ENCODE measurements around the gene TRAF6.
"Not testable (repeated sequence)": the region's sequence is repeated elsewhere in the genome, so short reads cannot be mapped to it uniquely, and the experiment has no call there.

TRAF6 gene

GRCh38 chr11:36492724-36493304 is 17.3 kb downstream of the TRAF6 start:
- DNase-seq (ENCODE audit: low spot score), result peak; percentile 68

DNA sequence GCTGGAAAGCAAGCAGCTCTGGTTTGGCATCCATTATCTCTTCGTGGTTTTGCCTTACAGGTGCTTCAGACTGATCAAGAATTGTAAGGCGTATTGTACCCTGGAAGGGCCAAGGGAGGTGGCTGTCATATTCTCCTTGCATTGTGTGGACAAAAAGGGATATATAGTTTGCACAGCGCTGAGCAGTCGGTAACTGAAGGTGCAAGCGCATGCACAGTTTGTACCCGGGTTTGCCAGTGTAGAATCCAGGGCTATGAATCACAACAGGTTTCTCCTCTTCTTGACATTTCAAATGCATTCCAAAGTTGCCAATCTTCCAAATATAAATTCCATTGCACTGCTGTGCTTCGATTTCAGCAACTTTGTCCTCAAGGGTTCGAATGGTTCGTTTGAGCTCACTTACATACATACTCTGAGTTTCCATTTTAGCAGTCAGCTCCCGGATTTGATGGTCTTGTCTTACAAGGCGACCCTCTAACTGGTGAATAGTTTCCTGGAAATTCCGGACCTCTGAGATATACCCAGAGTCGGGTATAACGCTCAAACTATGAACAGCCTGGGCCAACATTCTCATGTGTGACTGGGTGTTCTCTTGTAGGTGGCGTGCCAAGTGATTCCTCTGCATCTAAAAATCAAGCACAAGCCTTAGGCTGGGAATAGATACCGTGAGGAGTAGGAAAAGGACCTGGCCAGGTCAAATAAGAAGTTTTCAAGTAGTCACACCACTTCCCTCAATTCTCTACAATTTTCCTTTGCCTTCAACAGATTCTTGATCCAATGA is 19.9 kb downstream of the TRAF6 start:
- DNase-seq (ENCODE audit: low spot score), result no peak

- no peak for DNase-seq (ENCODE audit: low spot score)
Observed at GRCh38 chr11:36488096-36488495, 22.0 kb downstream of the TRAF6 start.

DNA sequence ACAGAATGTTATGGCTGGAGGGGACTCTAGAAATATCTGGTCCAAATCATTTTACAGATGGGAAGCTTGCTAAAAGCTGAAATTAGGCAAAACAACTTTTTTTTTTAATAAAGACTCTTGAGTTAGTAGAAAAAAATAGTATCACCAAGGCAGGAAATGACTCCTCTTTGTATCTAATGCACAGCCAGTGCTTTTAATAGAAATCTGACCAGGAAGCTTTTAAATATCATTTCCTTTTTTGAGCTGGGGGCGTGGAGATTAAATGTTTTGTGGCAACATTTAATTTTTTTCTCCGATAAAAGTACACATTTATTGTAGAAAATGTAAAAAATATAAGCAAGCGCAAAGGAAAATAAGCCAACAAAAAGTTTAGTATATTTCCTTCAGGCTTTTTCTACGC is 22.5 kb downstream of the TRAF6 start:
- DNase-seq (ENCODE audit: low spot score), result no peak

DNA sequence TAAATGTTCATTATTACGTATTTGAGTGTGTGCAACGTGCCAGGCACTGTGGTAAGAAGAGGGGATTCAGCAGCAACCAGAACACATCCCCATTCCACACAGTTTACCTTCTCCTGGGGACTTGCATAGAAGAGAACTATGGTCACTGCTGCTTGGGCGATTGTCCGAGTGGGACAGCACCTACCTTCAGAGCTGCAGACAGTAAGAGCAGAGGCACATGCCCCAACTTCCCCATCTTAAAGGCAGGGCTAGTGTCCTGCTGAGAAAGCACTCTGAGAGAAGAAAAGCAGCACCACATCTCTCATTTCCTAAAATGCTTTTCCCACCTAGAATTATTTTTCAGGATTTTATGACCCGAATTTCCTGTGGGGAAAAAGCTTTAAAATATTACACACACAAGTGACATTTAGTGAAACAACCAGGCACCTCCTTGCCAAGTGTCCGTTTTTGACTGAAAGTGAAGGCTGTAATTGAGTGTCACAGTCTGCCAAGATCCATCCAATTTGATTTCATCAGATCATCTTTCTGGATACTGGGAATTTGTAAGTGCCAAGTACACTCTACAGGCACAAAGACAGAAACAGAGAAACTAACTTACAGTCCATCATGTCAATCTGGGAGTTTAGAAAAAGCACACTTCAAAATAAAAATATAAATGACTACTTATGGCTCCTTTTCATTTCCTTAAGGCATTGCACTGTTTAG is 24.6 kb downstream of the TRAF6 start:
- no peak for DNase-seq (ENCODE audit: low spot score)

GRCh38 chr11:36483042-36483441 is 27.0 kb downstream of the TRAF6 start:
- DNase-seq (ENCODE audit: low spot score), result not testable (repeated sequence)

DNA sequence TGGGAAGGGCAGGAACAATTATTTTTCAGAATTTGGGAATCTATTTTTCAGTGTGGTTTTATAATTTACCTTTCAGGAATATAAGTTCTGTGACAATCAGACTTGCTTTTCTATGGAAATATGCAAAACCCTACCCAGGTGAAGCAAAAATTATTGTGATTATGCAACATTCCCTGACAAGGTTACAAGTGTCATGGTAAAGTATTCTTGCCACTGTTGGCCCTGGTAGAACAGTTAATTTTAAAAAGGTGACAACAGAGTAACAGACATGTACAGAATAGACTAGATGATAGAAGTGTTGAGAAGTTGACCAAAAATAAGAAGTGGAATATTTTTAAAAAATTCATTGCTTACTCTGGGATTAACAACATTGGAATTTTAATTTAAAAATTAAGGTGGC is 29.2 kb downstream of the TRAF6 start:
- DNase-seq (ENCODE audit: low spot score), result no peak

DNA sequence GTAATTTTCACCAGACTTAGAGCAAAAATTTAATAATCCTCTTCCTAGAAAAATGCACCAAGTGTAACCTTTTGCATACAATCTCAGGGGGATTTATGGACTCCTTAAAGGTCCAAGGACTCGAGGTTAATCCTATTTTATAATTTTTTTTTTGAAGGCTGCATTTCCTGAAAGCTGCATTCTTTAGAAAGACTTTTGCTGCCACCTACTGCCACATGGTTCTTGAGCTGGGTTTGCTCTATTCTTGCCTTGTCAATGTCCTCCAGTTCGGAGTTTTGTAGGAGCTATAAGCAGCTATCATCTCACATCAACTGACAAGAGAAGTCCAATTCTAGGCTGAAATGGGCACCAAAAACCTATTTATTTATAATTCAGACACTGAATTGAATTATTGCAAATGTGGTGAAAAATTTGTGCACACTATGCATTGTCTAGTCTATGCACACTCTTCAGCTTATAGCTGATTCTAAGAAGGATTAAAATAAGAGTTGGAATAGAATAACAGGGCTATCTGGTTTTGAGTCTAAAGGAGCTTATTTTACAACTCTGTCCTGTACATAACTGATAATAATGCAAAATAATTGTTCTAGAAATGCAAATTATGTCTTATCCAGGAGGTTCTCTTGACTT is 31.3 kb downstream of the TRAF6 start:
- no peak for DNase-seq (ENCODE audit: low spot score)

DNA sequence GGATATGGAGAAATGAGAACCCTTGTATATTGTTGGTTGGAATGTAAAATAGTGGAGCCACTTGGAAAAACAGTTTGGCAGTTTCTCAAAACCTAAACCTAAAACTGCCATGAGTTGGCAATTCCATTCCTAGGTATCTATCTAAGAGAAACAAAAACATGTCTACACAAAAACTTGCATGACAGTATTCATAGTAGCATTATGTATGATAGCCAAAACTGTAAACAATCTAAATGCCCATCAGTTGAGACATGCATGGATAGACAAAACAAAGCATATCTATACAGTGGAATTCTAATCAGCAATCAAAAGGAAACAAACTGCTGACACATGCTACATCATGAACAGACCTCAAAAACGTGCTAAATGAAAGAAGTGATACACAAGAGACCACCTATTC is 34.9 kb downstream of the TRAF6 start:
- no peak for DNase-seq (ENCODE audit: low spot score)

GRCh38 chr11:36471577-36471976 is 38.5 kb downstream of the TRAF6 start:
- DNase-seq (ENCODE audit: low spot score), result no peak

GRCh38 chr11:36469881-36470802 is 39.9 kb downstream of the TRAF6 start:
- no peak for DNase-seq (ENCODE audit: low spot score)

DNA sequence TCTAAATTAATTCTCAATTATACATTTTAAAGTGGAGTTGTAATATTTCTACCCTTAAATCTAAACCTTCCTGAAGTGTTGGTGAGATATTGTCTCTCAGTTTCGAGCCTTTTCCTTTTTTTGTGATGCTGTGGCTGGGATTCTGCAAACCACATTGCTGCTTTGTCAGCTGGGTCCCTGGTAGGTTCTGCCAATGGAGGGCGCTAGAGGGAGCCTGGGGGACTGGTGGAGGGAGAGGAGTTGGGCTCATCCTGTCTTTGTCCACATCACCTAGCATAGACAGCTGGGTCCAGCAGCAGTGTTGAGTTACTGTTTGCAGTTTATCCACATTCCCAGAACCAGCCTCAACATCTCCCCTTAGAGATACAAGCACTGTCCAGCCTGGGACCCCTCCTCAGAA is 41.0 kb downstream of the TRAF6 start:
- no peak for DNase-seq (ENCODE audit: low spot score)

DNA sequence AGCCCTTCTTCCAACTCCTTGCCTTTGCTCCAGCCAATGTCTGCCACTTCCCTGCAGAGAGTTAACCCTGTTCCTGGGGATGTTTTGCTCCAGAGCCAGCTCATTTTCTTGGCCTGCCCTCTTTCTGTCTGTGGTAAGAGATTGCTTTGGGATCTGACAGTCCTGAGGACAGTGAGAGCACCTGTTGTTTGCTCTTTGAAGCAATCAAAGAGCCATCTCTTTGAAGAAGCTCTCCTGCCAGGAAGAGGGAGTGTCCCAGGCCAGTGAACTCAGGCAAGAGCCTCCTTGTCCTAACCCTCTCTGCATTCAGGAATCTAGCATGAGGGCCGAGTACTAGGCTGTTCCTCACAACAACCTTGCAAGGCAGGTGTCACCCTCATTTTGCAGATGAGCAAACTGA is 42.2 kb downstream of the TRAF6 start:
- no peak for DNase-seq (ENCODE audit: low spot score)

- no peak for DNase-seq (ENCODE audit: low spot score)
Observed at GRCh38 chr11:36467012-36467411, 43.1 kb downstream of the TRAF6 start.

DNA sequence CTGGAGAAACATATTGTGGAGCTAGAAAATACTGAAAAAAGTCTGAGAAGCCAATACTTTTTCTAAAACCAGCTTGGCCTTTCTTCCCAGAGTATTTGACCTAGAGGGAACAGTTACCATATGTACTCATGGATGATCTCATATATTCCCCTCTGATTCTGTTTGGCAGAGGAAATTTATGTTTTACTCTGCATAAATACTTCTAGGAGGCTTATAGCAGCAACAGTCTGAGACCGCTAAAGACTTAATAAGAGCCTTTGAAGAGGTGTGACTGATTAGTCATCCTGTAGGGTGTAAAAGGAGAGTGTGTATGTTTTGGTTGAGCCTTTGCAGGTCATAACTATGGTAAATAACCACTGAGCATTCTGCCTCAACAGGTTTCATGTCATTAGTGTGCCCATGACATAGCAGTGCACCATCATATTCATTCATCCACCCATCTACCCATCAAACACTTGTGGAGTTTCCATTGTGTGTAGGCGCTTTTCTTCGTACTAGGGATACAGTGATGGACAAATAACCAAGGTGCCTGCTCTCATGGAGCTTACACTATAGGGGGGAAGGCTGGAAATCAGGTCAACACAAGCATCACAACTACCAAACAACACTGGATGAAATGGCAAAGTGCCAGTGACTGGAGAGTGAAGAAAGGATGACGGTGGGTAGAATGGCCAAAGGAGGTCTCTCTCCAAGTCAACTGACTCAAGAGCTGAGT is 44.5 kb downstream of the TRAF6 start:
- DNase-seq (ENCODE audit: low spot score), result no peak

- no peak for DNase-seq (ENCODE audit: low spot score)
Observed at GRCh38 chr11:36464720-36465119, 45.4 kb downstream of the TRAF6 start.

DNA sequence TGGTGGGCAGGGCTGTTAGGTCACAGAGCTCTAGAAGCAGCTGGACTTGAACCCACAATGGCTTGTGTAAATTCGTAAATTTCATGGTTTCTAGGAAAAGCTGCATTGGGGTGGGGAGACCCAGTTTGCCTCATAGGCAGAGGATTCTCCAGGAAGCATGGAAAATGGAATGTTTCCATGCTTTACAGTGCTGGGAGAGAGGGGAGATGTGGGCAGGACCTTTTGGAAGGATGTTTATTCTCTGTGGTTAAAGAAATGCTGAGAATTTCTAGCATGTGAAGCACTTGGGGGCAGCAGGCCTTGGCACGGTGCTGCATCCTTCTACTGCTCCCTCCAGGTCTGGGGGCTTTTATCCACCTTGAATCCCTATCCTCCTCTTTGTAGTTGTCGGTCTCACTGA is 46.3 kb downstream of the TRAF6 start:
- DNase-seq (ENCODE audit: low spot score), result no peak

DNA sequence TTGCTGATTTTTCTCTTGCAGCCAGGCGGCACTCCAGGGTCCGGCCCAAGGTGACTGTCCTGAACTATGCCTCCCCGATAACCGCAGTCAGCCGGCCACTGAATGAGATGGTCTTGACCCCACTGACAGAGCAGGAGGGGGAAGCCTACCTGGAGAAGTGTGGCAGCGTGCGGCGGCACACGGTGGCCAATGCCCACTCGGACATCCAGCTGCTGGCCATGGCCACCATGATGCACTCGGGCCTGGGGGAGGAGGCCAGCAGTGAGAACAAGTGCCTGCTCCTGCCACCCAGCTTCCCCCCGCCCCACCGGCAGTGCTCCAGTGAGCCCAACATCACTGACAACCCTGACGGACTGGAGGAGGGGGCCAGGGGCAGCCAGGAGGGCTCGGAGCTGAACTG is 47.8 kb downstream of the TRAF6 start:
- DNase-seq (ENCODE audit: low spot score), result no peak

- no peak for DNase-seq (ENCODE audit: low spot score)
Observed at GRCh38 chr11:36460220-36460619, 49.9 kb downstream of the TRAF6 start.

DNA sequence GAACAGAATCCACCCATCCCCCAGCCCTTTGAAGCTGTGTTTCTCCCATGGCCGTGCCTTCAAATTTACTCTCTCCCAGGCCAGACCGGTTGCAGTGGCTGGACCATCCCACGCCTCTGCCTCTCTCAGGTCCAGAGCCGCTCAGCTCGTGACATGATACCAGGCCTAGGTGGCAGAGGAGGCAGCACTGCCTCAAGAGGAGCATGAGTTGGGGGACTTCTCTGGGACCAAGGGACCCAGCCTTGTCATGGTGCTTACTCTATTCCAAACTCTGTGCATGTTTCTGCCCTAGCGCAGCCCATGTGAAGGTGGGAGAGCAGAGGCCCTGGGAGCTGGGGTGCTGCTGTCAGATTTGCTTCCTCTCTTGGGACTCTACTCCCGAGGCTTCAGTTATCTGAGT is 51.0 kb downstream of the TRAF6 start:
- DNase-seq (ENCODE audit: low spot score), result no peak

Measured in hematopoietic multipotent progenitor cell treated with erythropoietin and hydrocortisone succinate and interleukin-3 and kit ligand, for 17 days (in vitro differentiated cells).